GM12891 (cell line): ENCODE measurements around the gene GLIS1.

ENCODE experiments used
- PAX5 ChIP-seq: IDR thresholded peaks from 2 replicates; pipeline ENCODE4 v1.6.1; 2011; ENCODE audit warnings: low read length, moderate library complexity, mild to moderate bottlenecking; ENCODE audit not compliant: insufficient read depth, severe bottlenecking
- POLR2A ChIP-seq: IDR thresholded peaks from 2 replicates; pipeline ENCODE4 v1.6.1; 2011; ENCODE audit warnings: low read depth, low read length, control low read depth
- POLR2AphosphoS5 ChIP-seq: IDR thresholded peaks from 2 replicates; pipeline ENCODE4 v1.6.1; 2011; ENCODE audit warnings: low read depth, low read length, control low read depth
- POU2F2 ChIP-seq: IDR thresholded peaks from 2 replicates; pipeline ENCODE4 v1.6.1; 2011; ENCODE audit warnings: low read depth, mild to moderate bottlenecking, control low read depth, low read length, moderate library complexity

GRCh38 chr1:53721088-53721487 lies 17.9 kb downstream of the GLIS1 start:
- TF ChIP-seq POU2F2 (no peak), PAX5 (no peak), POLR2AphosphoS5 (no peak), POLR2A (no peak)
